Neuronal stem cell (in vitro differentiated cells): ENCODE data around the gene RPS15.
"Not testable (repeated sequence)": the region's sequence is repeated elsewhere in the genome, so short reads cannot be mapped to it uniquely, and the experiment has no call there.

Experiments
- DNase-seq: peaks from one replicate; pipeline ENCODE4 v3.0.0-alpha.2; 2013; ENCODE audit warnings: low spot score
- H2AFZ ChIP-seq: one replicate; pipeline ENCODE4 v1.6.1; 2013; ENCODE audit warnings: mild to moderate bottlenecking, low read length, inconsistent platforms
- H2AK5ac ChIP-seq: 2 replicates; pipeline ENCODE4 v1.6.1; 2013; ENCODE audit warnings: low read depth, mild to moderate bottlenecking, inconsistent platforms, low read length, moderate library complexity, mixed read lengths
- H2BK120ac ChIP-seq: 2 replicates; pipeline ENCODE4 v1.6.1; 2013; ENCODE audit warnings: low read depth, mild to moderate bottlenecking, inconsistent platforms, low read length, moderate library complexity, mixed read lengths
- H2BK12ac ChIP-seq: one replicate; pipeline ENCODE4 v1.6.1; 2013; ENCODE audit warnings: low read length, inconsistent platforms
- H2BK15ac ChIP-seq: 2 replicates; pipeline ENCODE4 v1.6.1; 2013; ENCODE audit warnings: mild to moderate bottlenecking, low read length, inconsistent platforms, mixed read lengths
- H2BK5ac ChIP-seq: one replicate; pipeline ENCODE4 v1.6.1; 2013; ENCODE audit warnings: inconsistent platforms, mild to moderate bottlenecking, low read length, moderate library complexity
- H3K14ac ChIP-seq: one replicate; pipeline ENCODE4 v1.6.1; 2013; ENCODE audit warnings: low read length, inconsistent platforms
- H3K18ac ChIP-seq: 2 replicates; pipeline ENCODE4 v1.6.1; 2013; ENCODE audit warnings: low read length, inconsistent platforms
- H3K23ac ChIP-seq: 2 replicates; pipeline ENCODE4 v1.6.1; 2013; ENCODE audit warnings: low read depth, mild to moderate bottlenecking, mixed read lengths, low read length, inconsistent platforms; ENCODE audit not compliant: poor library complexity
- H3K27ac ChIP-seq: replicated peaks from 3 replicates; pipeline ENCODE4 v1.5.1; 2013; ENCODE audit warnings: low read length, inconsistent platforms
- H3K27me3 ChIP-seq, 3 experiments: 2 replicates each; pipeline ENCODE4 v1.6.1; 2013; ENCODE audit warnings: low read length in 3 of 3, mild to moderate bottlenecking in 2 of 3, inconsistent platforms in 1 of 3, low read depth in 1 of 3, mixed read lengths in 1 of 3, moderate library complexity in 1 of 3; ENCODE audit not compliant: control insufficient read depth in 3 of 3, insufficient read depth in 3 of 3
- H3K36me3 ChIP-seq, 2 donors: replicated peaks in 1 of 2; 2 replicates each; pipeline ENCODE4 v1.6.1; 2013; ENCODE audit warnings: low read length in 2 of 2; ENCODE audit not compliant: control insufficient read depth in 2 of 2, insufficient read depth in 2 of 2
- H3K4ac ChIP-seq: 2 replicates; pipeline ENCODE4 v1.6.1; 2013; ENCODE audit warnings: inconsistent platforms, mild to moderate bottlenecking, low read length, moderate library complexity
- H3K4me1 ChIP-seq, 2 donors: 1 replicate in 1 of 2; 2 replicates in 1 of 2; pipeline ENCODE4 v1.6.1; 2013; ENCODE audit warnings: low read length in 2 of 2, low read depth in 1 of 2; ENCODE audit not compliant: control insufficient read depth in 2 of 2, insufficient read depth in 1 of 2
- H3K4me2 ChIP-seq: one replicate; pipeline ENCODE4 v1.6.1; 2013; ENCODE audit warnings: mild to moderate bottlenecking, low read length, inconsistent platforms; ENCODE audit not compliant: insufficient read depth, poor library complexity, severe bottlenecking
- H3K4me3 ChIP-seq, 2 donors: 2 replicates each; pipeline ENCODE4 v1.5.1; 2013; ENCODE audit warnings: low read length in 2 of 2, mild to moderate bottlenecking in 2 of 2, inconsistent platforms in 1 of 2, moderate library complexity in 1 of 2
- H3K79me1 ChIP-seq: one replicate; pipeline ENCODE4 v1.6.1; 2013; ENCODE audit warnings: low read depth, mild to moderate bottlenecking, inconsistent platforms, low read length, moderate library complexity
- H3K9ac ChIP-seq: one replicate; pipeline ENCODE4 v1.6.1; 2013; ENCODE audit warnings: mild to moderate bottlenecking, low read depth, low read length, inconsistent platforms; ENCODE audit not compliant: poor library complexity
- H3K9me3 ChIP-seq, 2 donors: replicated peaks in 1 of 2; 2 replicates each; pipeline versions ENCODE3 to v1.6.1; 2013; ENCODE audit warnings: low read length in 2 of 2, mild to moderate bottlenecking in 2 of 2, inconsistent platforms in 1 of 2, low read depth in 1 of 2, mixed read lengths in 1 of 2, moderate library complexity in 1 of 2; ENCODE audit not compliant: control insufficient read depth in 2 of 2, insufficient read depth in 1 of 2
- H4K8ac ChIP-seq: one replicate; pipeline ENCODE4 v1.6.1; 2013; ENCODE audit warnings: low read depth, mild to moderate bottlenecking, inconsistent platforms, low read length, moderate library complexity
- H4K91ac ChIP-seq: one replicate; pipeline ENCODE4 v1.6.1; 2013; ENCODE audit warnings: low read length, low read depth, mild to moderate bottlenecking, inconsistent platforms; ENCODE audit not compliant: poor library complexity
- WGBS, 2 donors: extraction: QIAGEN DNeasy Blood & Tissue Kit; methylation state at CpG; one replicate each; pipeline ENCODE4 v1.1.7; 2013; ENCODE audit warnings: missing lambda C conversion rate in 2 of 2, mixed read lengths in 1 of 2; ENCODE audit not compliant: insufficient read length in 2 of 2, insufficient replicate concordance in 1 of 2; ENCODE audit errors: extremely low coverage in 2 of 2; 5-methylcytosine and 5-hydroxymethylcytosine counted together

Gene RPS15

GRCh38 chr19:1417681-1418495 lies 20.3 kb upstream of the RPS15 start:
- no peak overlapping the region for H3K18ac ChIP-seq
- H3K4me1 ChIP-seq: peaks cover 17% of the 10 kb centered on the region in 2 donors
- no peaks in the 10 kb centered on the region for H3K27me3 ChIP-seq
- no peak overlapping the region for H3K4me3 ChIP-seq
- no peak for DNase-seq
- no peak overlapping the region for H3K4me2 ChIP-seq
- H3K4ac ChIP-seq: no peak overlapping the region
- H4K8ac ChIP-seq: no peak overlapping the region
- H2BK5ac ChIP-seq: no peak overlapping the region
- no peak overlapping the region for H2BK12ac ChIP-seq
- no peak overlapping the region for H2AFZ ChIP-seq
- no peak overlapping the region for H2AK5ac ChIP-seq
- H3K27ac ChIP-seq: no peak overlapping the region
- H2BK120ac ChIP-seq: no peak overlapping the region
- no peak overlapping the region for H2BK15ac ChIP-seq
- H3K9me3 ChIP-seq: no peaks in the 10 kb centered on the region
- H3K79me1 ChIP-seq: peaks cover 33% of the 10 kb centered on the region
- no peak overlapping the region for H3K23ac ChIP-seq
- H3K14ac ChIP-seq: no peak overlapping the region
- no peak overlapping the region for H3K9ac ChIP-seq
- H3K36me3 ChIP-seq: peaks cover 37 to 80% of the 10 kb centered on the region in 2 donors
- WGBS, 2 donors: no CpG with 5 or more reads among the region's 30 CpGs
- H4K91ac ChIP-seq: no peak overlapping the region

- H3K79me1 ChIP-seq: peaks cover 32% of the 10 kb centered on the region
- H3K18ac ChIP-seq: no peak overlapping the region
- no peak overlapping the region for H2AK5ac ChIP-seq
- H3K4me1 ChIP-seq: peaks cover 17 to 18% of the 10 kb centered on the region in 2 donors
- H3K4me2 ChIP-seq: no peak overlapping the region
- no peaks in the 10 kb centered on the region for H3K27me3 ChIP-seq
- H3K36me3 ChIP-seq: peaks cover 37 to 80% of the 10 kb centered on the region in 2 donors
- H3K9me3 ChIP-seq: no peaks in the 10 kb centered on the region
- H4K8ac ChIP-seq: no peak overlapping the region
- DNase-seq: no peak
- H3K4ac ChIP-seq: no peak overlapping the region
- H2BK15ac ChIP-seq: no peak overlapping the region
- WGBS, 2 donors: no CpG with 5 or more reads among the region's 13 CpGs
- no peak overlapping the region for H2BK120ac ChIP-seq
- H3K27ac ChIP-seq: no peak overlapping the region
- no peak overlapping the region for H3K4me3 ChIP-seq
- H2AFZ ChIP-seq: no peak overlapping the region
- H3K9ac ChIP-seq: no peak overlapping the region
- H3K14ac ChIP-seq: no peak overlapping the region
- no peak overlapping the region for H2BK5ac ChIP-seq
- H3K23ac ChIP-seq: no peak overlapping the region
- H4K91ac ChIP-seq: no peak overlapping the region
- H2BK12ac ChIP-seq: no peak overlapping the region
Observed at GRCh38 chr19:1418496-1418775, 19.8 kb upstream of the RPS15 start.

GRCh38 chr19:1418951-1419738 lies 19.1 kb upstream of the RPS15 start:
- Histone ChIP-seq H2BK5ac (no peak overlapping the region), H2BK15ac (no peak overlapping the region), H3K4me1 (peaks cover 21 to 25% of the 10 kb centered on the region in 2 donors), H3K14ac (no peak overlapping the region), H3K36me3 (peaks cover 42 to 80% of the 10 kb centered on the region in 2 donors), H3K23ac (peak overlapping the region; percentile 1), H4K8ac (no peak overlapping the region), H3K18ac (no peak overlapping the region), H2AFZ (no peak overlapping the region), H2BK12ac (no peak overlapping the region), H3K9ac (no peak overlapping the region), H3K4me3 (no peak overlapping the region), H3K4me2 (no peak overlapping the region), H3K27ac (no peak overlapping the region), H4K91ac (no peak overlapping the region), H3K79me1 (peaks cover 38% of the 10 kb centered on the region), H3K4ac (no peak overlapping the region), H3K27me3 (no peaks in the 10 kb centered on the region), H3K9me3 (no peaks in the 10 kb centered on the region), H2AK5ac (no peak overlapping the region), H2BK120ac (no peak overlapping the region)
- no CpG with 5 or more reads among the region's 21 CpGs for WGBS, 2 donors
- no peak for DNase-seq

GRCh38 chr19:1420085-1420484 lies 18.1 kb upstream of the RPS15 start:
- not testable (repeated sequence) for H3K14ac ChIP-seq, H3K4me2 ChIP-seq, DNase-seq, H2BK5ac ChIP-seq, H3K4ac ChIP-seq, H3K9me3 ChIP-seq, H3K23ac ChIP-seq, H3K18ac ChIP-seq, H2BK120ac ChIP-seq, H2AFZ ChIP-seq, H3K9ac ChIP-seq, H2AK5ac ChIP-seq, H2BK15ac ChIP-seq, H4K91ac ChIP-seq, H3K27me3 ChIP-seq, H4K8ac ChIP-seq, H3K27ac ChIP-seq, H3K4me3 ChIP-seq, H2BK12ac ChIP-seq
- H3K36me3 ChIP-seq: peaks cover 46 to 81% of the 10 kb centered on the region in 2 donors
- H3K4me1 ChIP-seq: peaks cover 22 to 30% of the 10 kb centered on the region in 2 donors
- WGBS, 2 donors: no CpG with 5 or more reads among the region's 43 CpGs
- peaks cover 45% of the 10 kb centered on the region for H3K79me1 ChIP-seq
